Measurements from ENCODE around the gene RNF169. TPM values are rescaled to one million over a fixed set of nuclear protein-coding genes. Genes with fewer than 3 reads are reported as not detected.
A peak's percentile ranks its signal among the peaks of the same experiment; 100 is the strongest.

RNF169 gene
- total RNA-seq, 1 donor from 2014 or later, result 29.8 TPM

DNA sequence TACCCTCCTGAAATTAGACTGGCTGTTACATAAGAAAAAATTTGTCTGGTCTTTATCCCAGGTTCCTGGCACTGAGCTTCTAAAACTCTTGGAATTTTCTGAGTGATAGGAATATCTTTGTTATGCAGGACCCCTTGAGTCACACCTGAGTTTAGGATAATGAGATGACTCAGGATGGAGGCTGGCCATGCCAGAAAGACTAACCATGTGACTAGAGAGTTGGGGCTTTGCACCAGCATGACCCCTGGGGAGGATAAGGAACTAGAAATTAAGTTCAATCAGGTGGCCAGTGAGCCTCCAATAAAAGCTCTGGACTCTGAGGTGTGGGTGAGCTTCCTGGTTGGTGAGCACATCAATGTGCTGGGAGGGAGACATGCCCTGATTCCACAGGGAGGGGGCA, 112.1 kb downstream of the RNF169 start:
- no peak for DNase-seq (ENCODE audit: low spot score in 2 of 2)
- no peak for FAIRE-seq

DNA sequence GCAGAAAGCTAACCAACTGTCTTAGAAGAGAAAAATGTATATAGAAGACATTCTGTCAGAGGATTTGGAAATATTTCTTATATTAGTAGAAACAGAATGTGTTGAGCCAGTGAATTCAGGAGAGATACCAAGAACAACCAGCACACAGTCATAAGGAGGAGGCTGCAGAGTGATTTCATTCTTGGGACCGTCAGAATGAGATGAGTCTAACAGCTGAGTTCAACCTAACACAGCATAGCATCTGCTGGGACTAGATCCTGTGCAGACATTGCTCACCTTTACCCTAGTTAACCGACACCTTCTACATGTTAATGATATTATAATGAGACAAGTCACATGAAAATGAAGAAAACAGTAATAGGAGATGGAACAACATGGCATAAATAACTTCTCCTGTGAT, 114.8 kb downstream of the RNF169 start:
- FAIRE-seq (no peak), DNase-seq (ENCODE audit: low spot score in 2 of 2) (no peak)

DNA sequence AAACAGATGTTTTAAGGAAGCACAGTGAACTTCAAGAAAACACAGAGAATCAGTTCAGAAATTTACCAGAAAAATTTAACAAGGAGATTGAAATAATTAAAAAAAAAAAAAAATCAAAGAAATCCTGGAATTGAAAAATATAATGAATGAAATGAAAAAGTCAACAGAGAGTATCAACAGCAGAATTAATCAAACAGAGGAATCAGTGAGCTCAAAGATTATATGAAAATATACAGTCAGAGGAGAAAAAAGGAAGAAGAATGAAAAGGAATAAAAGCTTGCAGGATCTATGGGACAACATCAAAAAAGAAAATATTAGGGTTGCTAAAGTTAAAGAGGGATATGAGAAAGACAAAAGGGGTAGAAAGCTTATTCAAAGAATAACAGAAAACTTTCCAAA, 117.9 kb downstream of the RNF169 start:
- DNase-seq (ENCODE audit: low spot score in 2 of 2) (no peak), FAIRE-seq (peak; percentile 21)

DNA sequence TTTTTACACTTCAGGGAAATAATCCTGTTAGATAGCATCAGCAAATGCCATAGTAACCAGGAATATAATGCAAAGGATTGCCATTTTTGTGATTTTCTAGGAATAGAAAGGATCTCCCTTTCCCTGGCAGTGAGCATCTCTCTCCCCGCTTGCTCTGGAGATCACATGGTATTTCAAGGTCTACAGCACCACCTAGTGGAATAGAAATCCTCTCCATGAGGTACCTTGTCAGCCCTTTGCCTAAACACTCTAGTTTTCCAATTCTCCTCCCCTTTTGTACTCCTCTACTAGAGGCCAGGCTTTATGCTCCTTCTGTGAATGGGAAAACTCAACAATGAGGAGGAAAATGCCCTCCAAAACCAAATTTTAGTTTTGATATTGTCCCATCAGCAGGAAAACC, 121.8 kb downstream of the RNF169 start:
- DNase-seq (ENCODE audit: low spot score in 2 of 2) (no peak), FAIRE-seq (no peak)

DNA sequence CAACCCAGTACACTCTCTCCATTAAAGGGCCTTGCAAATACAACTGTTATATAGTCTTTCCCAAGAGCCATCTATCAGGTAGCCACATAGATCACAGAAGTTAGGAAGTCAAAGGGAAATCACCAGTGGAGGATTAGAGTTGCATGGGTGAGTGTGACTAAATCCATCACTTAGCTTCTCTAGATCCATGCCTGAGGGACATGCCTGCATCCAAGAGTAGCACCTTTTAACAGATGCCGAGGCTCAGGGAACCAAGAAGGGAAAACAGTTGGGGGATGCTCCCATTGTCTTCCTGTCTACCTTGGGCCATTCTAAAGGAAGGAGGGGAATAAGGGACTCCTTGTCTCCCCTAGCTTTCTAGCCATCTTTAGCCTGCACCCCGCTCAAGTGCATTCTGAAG, 122.4 kb downstream of the RNF169 start:
- FAIRE-seq (no peak), DNase-seq (ENCODE audit: low spot score in 2 of 2) (no peak)

DNA sequence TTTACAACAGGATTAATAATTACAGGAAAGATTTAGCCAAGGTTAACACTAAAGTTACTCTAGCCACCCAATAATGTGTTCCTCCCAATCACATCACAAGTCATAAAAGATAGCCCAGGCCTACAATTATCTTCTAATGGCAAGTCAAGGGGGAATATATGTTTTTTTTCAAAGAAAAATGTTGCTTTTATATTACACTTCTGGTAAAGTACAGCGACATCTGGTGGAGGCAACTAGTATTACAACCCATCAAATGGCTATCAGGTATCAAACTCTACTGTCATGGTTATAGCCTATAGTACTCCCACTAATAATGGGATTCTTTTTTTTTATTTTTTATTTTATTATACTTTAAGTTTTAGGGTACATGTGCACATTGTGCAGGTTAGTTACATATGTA, 128.5 kb downstream of the RNF169 start:
- DNase-seq (ENCODE audit: low spot score in 2 of 2), result no peak

More for the DNA sequence above, 128.5 kb downstream of the RNF169 start:
- no peak for FAIRE-seq

Small RNAs within 50 kb of the gene (small RNA-seq; reads per million reads assigned to genes)
- gene MIR4696 (not detected), gene RN7SL239P (not detected)

Other genes starting within 250 kb of the RNF169 start
- gene POLD3, start 156.3 kb upstream of the RNF169 start, total RNA-seq, result 15.9 TPM
- gene CHRDL2, start 17.4 kb upstream of the RNF169 start, total RNA-seq, result not detected
- 4.9 TPM for gene XRRA1, start 200.2 kb downstream of the RNF169 start, total RNA-seq
- gene SPCS2, start 200.4 kb downstream of the RNF169 start, total RNA-seq, result 15.9 TPM
- 15.1 TPM for gene NEU3, start 240.1 kb downstream of the RNF169 start, total RNA-seq